Astrocyte of the cerebellum (primary cell): ENCODE results near the gene RFLNA.
A peak's percentile ranks its signal among the peaks of the same experiment; 100 is the strongest.

Source experiments
- DNase-seq: peaks from one replicate; pipeline ENCODE4 v3.0.0-alpha.2; 2011; ENCODE audit warnings: low read depth
- H3K4me3 ChIP-seq: 2 replicates; pipeline ENCODE4 v1.5.1; 2011; ENCODE audit warnings: mild to moderate bottlenecking, low read depth, low read length, moderate library complexity
- in situ Hi-C: cut with HindIII; loops from 2 replicates; pipeline ENCODE4 v1.10.0; 2017; ENCODE audit warnings: low sequenced_read_pairs
- TF ChIP-seq, protein P1 (sequence below): IDR thresholded peaks from 2 replicates; pipeline ENCODE4 v1.5.1; 2012; ENCODE audit warnings: low read length, low read depth, moderate library complexity, mild to moderate bottlenecking; ENCODE audit errors: missing control alignments

Gene RFLNA

DNA sequence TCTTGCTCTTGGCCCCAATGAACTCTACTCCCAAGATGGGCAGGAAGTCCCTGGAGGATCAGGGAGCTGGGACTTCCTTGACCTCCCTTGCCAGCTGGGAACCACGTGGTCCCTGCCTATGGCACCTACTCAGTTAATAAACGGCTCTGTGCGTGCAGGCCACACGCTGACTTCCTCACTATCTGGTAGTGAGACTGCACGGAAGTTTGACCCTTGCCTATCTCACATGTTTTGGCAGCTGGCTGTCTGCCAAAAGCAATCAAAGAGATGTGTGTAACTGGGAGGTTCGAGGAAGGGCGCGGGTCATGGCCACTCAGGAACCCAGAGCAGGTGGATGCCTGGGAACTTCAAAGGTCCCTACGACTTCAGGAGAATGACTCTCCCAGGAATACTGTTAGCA, 57.9 kb downstream of the RFLNA start:
- H3K4me3 ChIP-seq, result no peak overlapping the region
- TF ChIP-seq, protein P1, sequence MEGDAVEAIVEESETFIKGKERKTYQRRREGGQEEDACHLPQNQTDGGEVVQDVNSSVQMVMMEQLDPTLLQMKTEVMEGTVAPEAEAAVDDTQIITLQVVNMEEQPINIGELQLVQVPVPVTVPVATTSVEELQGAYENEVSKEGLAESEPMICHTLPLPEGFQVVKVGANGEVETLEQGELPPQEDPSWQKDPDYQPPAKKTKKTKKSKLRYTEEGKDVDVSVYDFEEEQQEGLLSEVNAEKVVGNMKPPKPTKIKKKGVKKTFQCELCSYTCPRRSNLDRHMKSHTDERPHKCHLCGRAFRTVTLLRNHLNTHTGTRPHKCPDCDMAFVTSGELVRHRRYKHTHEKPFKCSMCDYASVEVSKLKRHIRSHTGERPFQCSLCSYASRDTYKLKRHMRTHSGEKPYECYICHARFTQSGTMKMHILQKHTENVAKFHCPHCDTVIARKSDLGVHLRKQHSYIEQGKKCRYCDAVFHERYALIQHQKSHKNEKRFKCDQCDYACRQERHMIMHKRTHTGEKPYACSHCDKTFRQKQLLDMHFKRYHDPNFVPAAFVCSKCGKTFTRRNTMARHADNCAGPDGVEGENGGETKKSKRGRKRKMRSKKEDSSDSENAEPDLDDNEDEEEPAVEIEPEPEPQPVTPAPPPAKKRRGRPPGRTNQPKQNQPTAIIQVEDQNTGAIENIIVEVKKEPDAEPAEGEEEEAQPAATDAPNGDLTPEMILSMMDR, result no peak
- in situ Hi-C loops, result no loop called here
- no peak for DNase-seq

DNA sequence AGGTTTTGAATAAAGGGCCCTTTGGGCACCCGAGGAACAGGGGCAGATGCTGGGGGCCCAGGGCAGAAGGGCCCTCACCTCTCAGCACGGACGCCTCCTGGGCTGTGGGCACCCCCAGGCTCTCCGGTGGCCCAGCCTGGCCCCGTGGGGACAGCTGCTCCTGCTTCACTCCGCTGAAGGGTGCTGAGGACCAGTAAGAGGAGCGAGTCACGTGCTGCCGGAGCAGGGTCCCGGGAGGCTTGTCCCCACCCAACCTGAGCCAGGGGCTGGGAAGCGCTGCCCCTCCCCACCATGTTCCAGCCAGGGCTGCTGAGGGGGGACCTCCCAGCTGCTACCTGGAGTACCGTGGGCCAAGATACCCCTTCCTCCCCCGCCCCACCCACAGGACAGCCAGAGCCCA, 59.5 kb downstream of the RFLNA start:
- TF ChIP-seq, protein P1, result no peak
- in situ Hi-C loops, result no loop called here

DNA sequence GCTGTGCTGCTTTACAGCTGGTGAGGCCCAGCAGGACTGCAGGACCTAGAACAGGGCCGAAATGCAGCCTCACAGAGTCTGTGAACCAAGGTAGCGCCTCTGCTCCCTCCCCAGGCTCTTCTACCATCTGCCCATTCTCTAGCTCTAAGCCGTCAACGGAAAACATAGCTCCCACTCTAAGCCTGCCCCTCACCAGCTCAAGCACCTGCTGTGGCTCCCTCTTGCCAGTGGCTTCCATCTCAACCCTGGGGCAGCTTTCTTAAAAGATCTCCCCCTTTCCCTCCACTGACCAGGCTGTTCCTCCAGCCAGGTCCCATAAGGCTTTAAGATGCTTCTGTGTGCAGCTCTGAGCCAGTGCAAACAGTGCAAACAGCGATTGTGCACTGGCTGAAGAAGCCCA, 61.3 kb downstream of the RFLNA start:
- TF ChIP-seq, protein P1, result no peak
- no peak overlapping the region for H3K4me3 ChIP-seq
- no peak for DNase-seq
- in situ Hi-C loops, result no loop called here

More for the DNA sequence above, 59.5 kb downstream of the RFLNA start:
- DNase-seq, result no peak
- H3K4me3 ChIP-seq, result no peak overlapping the region

DNA sequence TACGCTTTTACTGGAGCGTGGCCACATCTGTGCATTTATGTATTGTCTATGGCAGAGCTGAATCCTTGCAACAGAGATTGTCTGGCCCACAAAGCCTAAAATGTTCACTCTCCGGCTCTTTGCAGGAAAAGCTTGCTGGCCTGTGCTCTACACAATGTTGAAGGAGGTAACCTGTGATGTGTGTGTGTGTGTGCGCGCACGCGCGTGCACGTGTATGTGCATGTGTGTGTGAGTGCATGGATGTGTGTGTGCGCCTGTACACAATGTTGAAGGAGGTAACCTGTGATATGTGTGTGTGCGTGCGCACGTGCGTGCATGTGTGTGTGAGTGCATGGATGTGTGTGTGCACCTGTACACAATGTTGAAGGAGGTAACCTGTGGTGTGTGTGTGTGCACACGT, 62.7 kb downstream of the RFLNA start:
- in situ Hi-C loops, result no loop called here
- no peak for DNase-seq
- TF ChIP-seq, protein P1, result no peak
- no peak overlapping the region for H3K4me3 ChIP-seq

DNA sequence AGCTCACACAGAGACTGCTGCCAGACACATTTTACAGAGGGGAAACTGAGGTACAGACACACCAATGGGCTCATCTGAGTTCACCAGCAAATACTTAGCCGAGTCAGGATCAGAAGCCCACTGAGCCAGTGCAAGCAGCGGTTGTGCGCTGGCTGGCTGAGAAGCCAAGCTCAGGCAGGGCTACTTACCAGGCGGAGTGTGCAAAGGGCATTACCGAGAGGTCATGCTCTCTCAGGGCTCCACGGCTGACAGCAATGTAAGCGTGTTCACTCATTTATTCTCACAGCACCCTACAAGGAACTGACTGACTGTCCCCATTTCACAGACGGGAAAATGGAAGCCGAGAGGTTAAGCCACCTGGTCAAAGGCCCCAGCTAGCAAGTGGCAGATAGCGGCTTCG, 63.7 kb downstream of the RFLNA start:
- no peak for DNase-seq
- TF ChIP-seq, protein P1, result no peak
- no peak overlapping the region for H3K4me3 ChIP-seq
- in situ Hi-C loops, result no loop called here

DNA sequence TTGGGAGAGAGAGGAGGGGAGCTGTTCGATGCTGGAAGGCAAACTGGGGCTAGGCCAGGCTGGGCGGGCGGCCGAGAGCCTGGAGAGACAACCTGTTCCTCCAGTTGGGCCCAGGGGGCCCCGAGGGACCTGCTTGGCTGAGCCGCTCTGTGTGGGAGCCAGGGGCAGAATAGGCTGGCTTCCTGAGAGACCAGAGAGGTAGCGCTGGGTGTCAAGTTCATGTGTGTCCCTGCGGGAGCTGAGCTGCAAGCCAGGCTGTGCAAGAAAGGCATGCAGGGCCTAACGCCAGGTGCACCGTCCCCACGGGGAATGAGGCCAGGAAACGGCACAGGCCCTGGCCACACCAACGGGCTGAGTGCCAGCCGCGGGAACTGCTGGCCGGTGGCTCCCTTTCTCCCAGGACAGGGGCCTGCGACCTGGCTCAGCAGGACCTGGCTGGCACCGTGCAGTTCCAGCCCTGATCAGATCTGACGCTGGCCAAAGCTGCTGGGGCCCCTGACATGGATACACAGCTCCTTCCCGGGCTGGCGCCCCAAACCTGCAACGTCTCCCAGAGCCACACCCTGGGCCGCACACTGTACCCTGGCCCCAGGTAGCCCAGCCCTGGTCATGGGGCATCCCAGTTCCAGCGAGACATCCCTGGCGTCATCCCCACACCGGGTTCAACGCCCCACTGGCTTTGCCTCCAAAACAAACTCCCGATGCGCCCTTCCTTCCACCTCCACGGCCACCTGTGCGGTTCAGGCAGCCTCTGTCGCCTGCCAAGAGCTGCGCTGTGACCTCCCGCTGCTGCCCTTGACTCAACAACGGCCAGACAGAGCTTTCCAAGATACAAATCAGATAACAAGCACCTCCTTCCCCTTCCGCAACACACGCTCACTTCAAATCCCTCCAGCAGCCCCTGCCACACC, 65.0 kb downstream of the RFLNA start:
- TF ChIP-seq, protein P1, result no peak
- no peak overlapping the region for H3K4me3 ChIP-seq
- in situ Hi-C loops, result no loop called here
- peak; percentile 13 for DNase-seq
